HEK293 (cell line): Measurements from ENCODE around the gene LDLRAD4.

Source experiments
- CTCF ChIA-PET: fragments of 350-600 bp; formaldehyde crosslinking; extraction: SDS; loops from one replicate; lab custom pipeline; 2021; ENCODE audit warnings: antibody characterized with exemption; lab: Yijun Ruan, JAX
- POLR2A ChIA-PET: fragments of 300-600 bp; formaldehyde crosslinking; extraction: SDS; loops from one replicate; lab custom pipeline; 2020; ENCODE audit warnings: antibody characterized with exemption, inconsistent platforms; lab: Yijun Ruan, JAX
- H3K27ac ChIP-seq: fragments of 200-500 bp; sonication (Bioruptor generic); 2 replicates; pipeline ENCODE4 v1.5.1; 2014; ENCODE audit warnings: low read depth, low read length, control low read depth, inconsistent platforms; ENCODE audit errors: extremely low read depth
- H3K36me3 ChIP-seq, 2 experiments: fragments of 200-500 bp in 1 of 2; sonication (Bioruptor generic) in 1 of 2; 1 replicate in 1 of 2; 2 replicates in 1 of 2; pipeline ENCODE4 v1.5.1; 2014 to 2017; ENCODE audit warnings: inconsistent platforms in 2 of 2, low read length in 2 of 2; ENCODE audit not compliant: control insufficient read depth in 2 of 2, insufficient read depth in 1 of 2
- H3K4me1 ChIP-seq: fragments of 200-500 bp; sonication (Bioruptor generic); 2 replicates; pipeline ENCODE4 v1.5.1; 2014; ENCODE audit warnings: mild to moderate bottlenecking, low read length, inconsistent platforms; ENCODE audit not compliant: control insufficient read depth, insufficient read depth
- H3K4me3 ChIP-seq: 2 replicates; pipeline ENCODE4 v1.5.1; 2011; ENCODE audit warnings: low read depth, mild to moderate bottlenecking, control low read depth, low read length, moderate library complexity
- H3K9me3 ChIP-seq: fragments of 200-500 bp; sonication (Bioruptor generic); 2 replicates; pipeline ENCODE4 v1.5.1; 2014; ENCODE audit warnings: low read depth, low read length, inconsistent platforms; ENCODE audit not compliant: control insufficient read depth, insufficient read depth
- INSM2 ChIP-seq: fragments of 450-650 bp; formaldehyde crosslinking; IDR thresholded peaks from 2 replicates; pipeline ENCODE4 v1.5.1; 2016; ENCODE audit warnings: missing biosample characterization, missing genetic modification characterization
- KLF7 ChIP-seq: fragments of 450-650 bp; formaldehyde crosslinking; IDR thresholded peaks from 2 replicates; pipeline ENCODE4 v1.5.1; 2016; ENCODE audit warnings: missing biosample characterization, missing genetic modification characterization, borderline replicate concordance
- PRDM4 ChIP-seq: fragments of 450-650 bp; formaldehyde crosslinking; IDR thresholded peaks from 2 replicates; pipeline ENCODE4 v1.5.1; 2017; ENCODE audit warnings: missing biosample characterization, missing genetic modification characterization
- SCRT1 ChIP-seq: fragments of 450-650 bp; formaldehyde crosslinking; IDR thresholded peaks from 2 replicates; pipeline ENCODE4 v1.5.1; 2016; ENCODE audit warnings: missing biosample characterization, missing genetic modification characterization, borderline replicate concordance
- SP3 ChIP-seq: fragments of 450-650 bp; formaldehyde crosslinking; IDR thresholded peaks from 2 replicates; pipeline ENCODE4 v1.5.1; 2016; ENCODE audit warnings: missing biosample characterization, missing genetic modification characterization
- TRIM28 ChIP-seq: IDR thresholded peaks from 2 replicates; pipeline ENCODE4 v1.6.1; 2011; ENCODE audit warnings: low read length, control low read depth, borderline replicate concordance
- ZBTB1 ChIP-seq: fragments of 450-650 bp; formaldehyde crosslinking; IDR thresholded peaks from 2 replicates; pipeline ENCODE4 v1.5.1; 2016; ENCODE audit warnings: missing biosample characterization, missing genetic modification characterization
- ZBTB10 ChIP-seq: fragments of 450-650 bp; formaldehyde crosslinking; IDR thresholded peaks from 2 replicates; pipeline ENCODE4 v1.5.1; 2016; ENCODE audit warnings: missing biosample characterization, missing genetic modification characterization
- ZFP37 ChIP-seq: fragments of 450-650 bp; formaldehyde crosslinking; IDR thresholded peaks from 2 replicates; pipeline ENCODE4 v1.5.1; 2016; ENCODE audit warnings: missing biosample characterization, missing genetic modification characterization
- ZNF2 ChIP-seq: fragments of 450-650 bp; formaldehyde crosslinking; IDR thresholded peaks from 2 replicates; pipeline ENCODE4 v1.5.1; 2016; ENCODE audit warnings: missing biosample characterization, missing genetic modification characterization
- ZNF311 ChIP-seq: fragments of 450-650 bp; formaldehyde crosslinking; IDR thresholded peaks from 2 replicates; pipeline ENCODE4 v1.5.1; 2017; ENCODE audit warnings: missing biosample characterization, missing genetic modification characterization, borderline replicate concordance
- ZNF341 ChIP-seq: fragments of 450-650 bp; formaldehyde crosslinking; IDR thresholded peaks from 2 replicates; pipeline ENCODE4; 2016; ENCODE audit warnings: low read depth, missing biosample characterization, missing genetic modification characterization
- ZNF404 ChIP-seq: fragments of 450-650 bp; formaldehyde crosslinking; IDR thresholded peaks from 2 replicates; pipeline ENCODE4 v1.5.1; 2017; ENCODE audit warnings: missing biosample characterization, missing genetic modification characterization
- ZNF433 ChIP-seq: fragments of 450-650 bp; formaldehyde crosslinking; IDR thresholded peaks from 2 replicates; pipeline ENCODE4 v1.5.1; 2016; ENCODE audit warnings: missing biosample characterization, missing genetic modification characterization, low read depth
- ZNF449 ChIP-seq: fragments of 450-650 bp; formaldehyde crosslinking; IDR thresholded peaks from 2 replicates; pipeline ENCODE4 v1.5.1; 2017; ENCODE audit warnings: missing biosample characterization, mild to moderate bottlenecking, missing genetic modification characterization, moderate library complexity
- ZNF558 ChIP-seq: fragments of 450-650 bp; formaldehyde crosslinking; IDR thresholded peaks from 2 replicates; pipeline ENCODE4 v1.5.1; 2016; ENCODE audit warnings: missing biosample characterization, missing genetic modification characterization
- ZNF610 ChIP-seq: fragments of 450-650 bp; formaldehyde crosslinking; IDR thresholded peaks from 2 replicates; pipeline ENCODE4 v1.5.1; 2016; ENCODE audit warnings: missing biosample characterization, missing genetic modification characterization, borderline replicate concordance
- ZNF629 ChIP-seq: fragments of 450-650 bp; formaldehyde crosslinking; IDR thresholded peaks from 2 replicates; pipeline ENCODE4 v1.5.1; 2017; ENCODE audit warnings: missing biosample characterization, missing genetic modification characterization
- ZNF664 ChIP-seq: fragments of 450-650 bp; formaldehyde crosslinking; IDR thresholded peaks from 2 replicates; pipeline ENCODE4 v1.5.1; 2016; ENCODE audit warnings: missing biosample characterization, missing genetic modification characterization
- ZNF843 ChIP-seq: fragments of 450-650 bp; formaldehyde crosslinking; IDR thresholded peaks from 2 replicates; pipeline ENCODE4 v1.5.1; 2016; ENCODE audit warnings: missing biosample characterization, missing genetic modification characterization

Gene LDLRAD4

DNA sequence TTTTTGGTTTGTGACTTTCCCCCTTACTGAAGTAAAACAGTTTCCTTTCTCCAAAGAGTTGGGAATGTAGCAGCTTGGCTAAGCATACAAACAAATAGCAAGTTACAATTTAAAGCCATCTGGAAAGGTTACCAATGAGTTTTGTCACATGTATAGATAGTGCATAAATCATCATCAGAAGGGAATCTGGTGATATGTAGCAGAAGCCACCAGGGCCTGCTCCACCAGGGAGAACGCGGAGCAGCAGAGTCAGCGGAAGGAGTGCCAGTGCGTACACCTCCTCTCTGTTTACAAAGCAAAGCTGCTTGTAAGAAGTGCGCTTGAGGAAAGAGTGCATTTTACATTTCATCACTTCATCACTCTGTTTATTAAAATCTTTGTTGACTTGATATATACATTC, 267.7 kb downstream of the LDLRAD4 start (continued):
- no peak for TF ChIP-seq ZNF433 (tag by site-specific recombination)
- no peak for TF ChIP-seq INSM2
- no peak for TF ChIP-seq ZBTB1
- no peak for TF ChIP-seq ZNF843 (tag by site-specific recombination)
- TF ChIP-seq ZNF558, result no peak
- no peak for TF ChIP-seq ZNF664 (tag by site-specific recombination)
- no peak for TF ChIP-seq ZBTB10 (tag by site-specific recombination)
- no peak for TF ChIP-seq ZNF404 (tag by site-specific recombination)

- Histone ChIP-seq H3K9me3 (no peaks in the 10 kb centered on the region), H3K27ac (no peak overlapping the region), H3K36me3 (no peaks in the 10 kb centered on the region), H3K4me1 (no peaks in the 10 kb centered on the region), H3K4me3 (no peak overlapping the region)
- POLR2A ChIA-PET, result no interaction called here
- no peak for TF ChIP-seq SP3 (tag by site-specific recombination)
- no peak for TF ChIP-seq ZNF2
- no peak for TF ChIP-seq SCRT1 (tag by site-specific recombination)
- TF ChIP-seq ZNF629 (tag by site-specific recombination), result no peak
- TF ChIP-seq ZNF610 (tag by site-specific recombination), result no peak
- no peak for TF ChIP-seq ZFP37
- CTCF ChIA-PET, result interaction anchor here (0.6 kb wide), 1 partner anchor 456 kb away, joined by 3 read pairs; no protein-coding TSS in a partner anchor
These were observed 268.1 kb downstream of the LDLRAD4 start for GRCh38 chr18:13486686-13487085.

GRCh38 chr18:13487237-13487636, 268.7 kb downstream of the LDLRAD4 start:
- no peaks in the 10 kb centered on the region for H3K4me1 ChIP-seq
- H3K36me3 ChIP-seq, result no peaks in the 10 kb centered on the region
- no peak overlapping the region for H3K4me3 ChIP-seq
- ChIA-PET POLR2A (no interaction called here), CTCF (no interaction called here)
- H3K9me3 ChIP-seq, result no peaks in the 10 kb centered on the region
- no peak overlapping the region for H3K27ac ChIP-seq
- TF ChIP-seq ZNF341 (no peak), PRDM4 (tag by site-specific recombination) (no peak), ZNF449 (tag by site-specific recombination) (no peak), KLF7 (tag by site-specific recombination) (no peak), ZNF664 (tag by site-specific recombination) (no peak), ZNF311 (tag by site-specific recombination) (no peak), TRIM28 (no peak)
